Activated naive CD4-positive, alpha-beta T cell treated with anti-CD3 and anti-CD28 coated beads, Interleukin-2, amount 50 U/mL, for 72 hours (primary cell): Measurements from ENCODE around the gene PHF13. TPM values are rescaled to one million over a fixed set of nuclear protein-coding genes. Genes with fewer than 3 reads are reported as not detected.
"Not testable (repeated sequence)": the region's sequence is repeated elsewhere in the genome, so short reads cannot be mapped to it uniquely, and the experiment has no call there.

Experiments used
- ATAC-seq, 2 donors: fragments of 150-1000 bp; cut with Tn5 transposase; 2 replicates each; pipeline ENCODE4 v1.10.0; 2021; ENCODE audit warnings: mild to moderate bottlenecking in 2 of 2, moderate library complexity in 2 of 2
- DNase-seq, 2 donors: peaks; one replicate each; pipeline ENCODE4 v3.0.0; 2021 to 2022; ENCODE audit warnings: low spot score in 2 of 2
- H3K27ac Mint-ChIP-seq, 2 donors: one replicate each; pipeline ENCODE4 v1.8.0; 2022; ENCODE audit warnings: mild to moderate bottlenecking in 2 of 2, mixed read lengths in 2 of 2
- H3K36me3 Mint-ChIP-seq, 2 donors: one replicate each; pipeline ENCODE4 v1.8.0; 2022; ENCODE audit warnings: mixed read lengths in 2 of 2
- H3K9me3 Mint-ChIP-seq, 2 donors: one replicate each; pipeline ENCODE4 v1.8.0; 2022; ENCODE audit warnings: mixed read lengths in 2 of 2
- total RNA-seq, 2 donors: library from RNA; stranded (reverse); gene quantifications; one replicate each; pipeline ENCODE4 v1.2.3, GENCODE V29; 2022

The PHF13 gene
- total RNA-seq, 2 donors from 2014 or later, result 15.5 to 33.4 TPM

DNA sequence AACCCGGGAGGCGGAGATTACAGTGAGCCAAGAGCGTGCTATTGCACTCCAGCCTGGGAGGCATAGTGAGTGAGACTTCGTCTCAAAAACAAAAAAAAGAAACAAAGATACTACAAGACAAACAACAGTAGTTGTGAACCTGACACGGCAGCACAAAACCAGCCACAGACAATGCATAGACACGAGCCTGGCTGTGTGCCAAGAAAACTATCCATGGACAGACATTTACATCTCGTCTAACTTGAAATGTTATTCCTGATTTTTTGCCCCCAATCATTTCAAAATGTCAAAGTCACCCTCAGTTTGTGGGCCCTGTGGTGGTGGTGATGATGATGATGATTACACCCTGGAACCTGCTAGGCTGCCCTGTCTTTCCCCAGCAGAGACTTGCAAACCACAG is 17.2 kb upstream of the PHF13 start:
- Mint-ChIP-seq H3K36me3 (peaks cover 20 to 30% of the 10 kb centered on the region in 2 donors), H3K9me3 (no peaks in the 10 kb centered on the region), H3K27ac (peak overlapping the region in 1 of 2 donors; percentile 92)
- DNase-seq, result no peak
- ATAC-seq, result no peak

DNA sequence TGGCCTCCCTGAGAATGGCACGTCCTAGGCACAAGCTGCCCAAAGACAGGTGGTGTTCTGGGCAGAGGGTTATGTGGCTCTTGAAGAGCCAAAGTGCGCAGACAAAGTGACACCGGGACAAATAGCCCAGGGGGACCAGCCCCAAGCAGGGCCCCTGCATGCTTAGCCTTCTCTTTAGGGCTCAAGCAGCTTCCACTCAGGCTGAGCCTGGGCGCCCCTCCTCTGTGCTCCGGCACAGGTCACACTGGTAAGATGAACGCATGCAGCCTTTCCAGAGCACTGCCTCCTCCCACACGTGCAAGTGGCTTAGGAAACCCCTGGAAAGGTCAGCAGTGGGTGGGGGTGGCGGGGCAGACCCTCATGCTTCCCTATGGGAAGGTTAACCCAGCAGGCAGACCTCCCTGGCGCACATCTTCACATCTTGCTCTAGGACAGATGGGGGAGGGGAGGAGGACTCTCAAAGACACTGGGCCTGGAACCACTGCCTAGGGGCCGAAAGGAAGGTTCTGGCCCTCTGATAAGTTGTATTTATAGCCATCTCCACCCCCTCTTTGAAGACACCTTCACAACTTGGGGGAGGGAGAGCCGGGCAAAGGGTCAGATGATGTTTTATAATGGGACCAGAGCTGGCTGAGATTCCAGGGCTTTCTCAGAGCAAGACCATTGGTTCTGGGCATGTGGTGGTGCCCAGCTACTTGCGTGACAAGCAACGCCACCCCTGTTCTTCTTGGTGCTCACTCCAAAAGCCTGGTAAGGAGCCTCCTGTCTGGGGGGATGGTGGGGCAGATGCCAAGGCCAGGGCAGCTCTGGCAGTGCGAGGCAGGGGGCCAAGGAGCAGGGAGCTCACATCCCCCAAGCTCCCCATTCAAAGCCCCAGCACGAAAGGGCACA is 16.4 kb upstream of the PHF13 start:
- no peaks in the 10 kb centered on the region for H3K9me3 Mint-ChIP-seq
- no peak for ATAC-seq
- H3K36me3 Mint-ChIP-seq, result peaks cover 24 to 32% of the 10 kb centered on the region in 2 donors
- H3K27ac Mint-ChIP-seq, result peak overlapping the region in 1 of 2 donors; percentile 14
- no peak for DNase-seq

DNA sequence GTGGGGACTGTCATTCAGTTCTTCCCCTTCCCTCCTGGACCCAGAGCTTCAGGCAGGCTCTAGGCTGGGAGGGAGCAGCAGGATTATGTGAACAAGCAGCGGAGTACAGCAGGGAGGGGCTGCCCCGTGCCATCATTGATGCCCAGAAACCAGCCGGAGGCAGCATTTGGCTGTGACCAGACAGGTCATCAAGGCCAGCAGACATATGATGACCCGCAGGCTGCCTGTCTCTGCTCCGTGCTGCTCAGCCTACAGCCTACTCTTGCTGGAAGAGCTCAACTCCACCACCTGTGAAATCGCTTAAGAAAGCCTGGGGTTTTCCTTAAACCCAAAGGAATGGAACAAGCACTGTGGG is 15.8 kb upstream of the PHF13 start:
- Mint-ChIP-seq H3K36me3 (peaks cover 24 to 32% of the 10 kb centered on the region in 2 donors), H3K9me3 (no peaks in the 10 kb centered on the region), H3K27ac (no peak overlapping the region)
- DNase-seq, result no peak
- ATAC-seq, result no peak

DNA sequence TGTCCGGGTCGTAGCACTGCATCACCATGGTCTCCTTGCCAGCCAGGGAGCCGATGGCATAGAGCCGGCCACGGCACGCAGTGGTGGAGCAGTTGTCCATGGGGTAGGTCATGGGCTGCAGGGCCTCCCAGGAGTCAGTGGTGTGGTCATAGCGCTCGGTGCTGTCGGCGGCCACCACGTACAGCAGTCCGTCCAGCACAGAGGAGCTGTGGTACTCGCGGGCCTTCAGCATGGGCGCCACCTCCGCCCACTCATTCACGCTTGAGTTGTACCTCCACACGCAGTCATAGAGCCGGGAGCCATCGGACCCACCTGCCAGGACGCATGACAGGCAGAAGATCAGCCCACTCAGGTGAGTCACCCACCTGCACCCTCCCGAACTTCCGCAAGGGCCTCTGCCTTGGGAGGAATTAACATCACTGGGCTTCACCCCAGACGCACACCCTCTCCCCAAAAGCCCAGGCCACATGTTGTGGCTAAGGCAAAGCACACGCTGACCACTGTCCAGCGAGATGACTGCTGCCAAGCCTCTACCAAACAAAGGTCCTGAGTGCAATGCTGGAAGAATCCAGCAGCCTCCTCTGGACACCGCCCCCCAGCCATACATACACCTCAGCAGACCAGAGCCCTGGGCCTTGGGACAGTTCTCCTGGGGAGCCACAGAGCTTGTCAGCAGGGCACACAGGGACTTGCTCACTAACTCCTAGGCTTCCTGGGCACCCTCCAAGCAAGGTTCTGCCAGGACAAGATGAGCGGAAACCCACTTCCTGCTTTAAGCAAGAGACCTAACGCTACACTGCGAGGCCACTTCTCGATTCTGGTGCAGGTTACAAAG is 14.2 kb upstream of the PHF13 start:
- Mint-ChIP-seq H3K9me3 (no peaks in the 10 kb centered on the region), H3K27ac (peak overlapping the region; percentile 89 to 91), H3K36me3 (peaks cover 24 to 32% of the 10 kb centered on the region in 2 donors)
- DNase-seq (peak; percentile 46 to 67), ATAC-seq (peak in 1 of 2 donors; percentile 2)

DNA sequence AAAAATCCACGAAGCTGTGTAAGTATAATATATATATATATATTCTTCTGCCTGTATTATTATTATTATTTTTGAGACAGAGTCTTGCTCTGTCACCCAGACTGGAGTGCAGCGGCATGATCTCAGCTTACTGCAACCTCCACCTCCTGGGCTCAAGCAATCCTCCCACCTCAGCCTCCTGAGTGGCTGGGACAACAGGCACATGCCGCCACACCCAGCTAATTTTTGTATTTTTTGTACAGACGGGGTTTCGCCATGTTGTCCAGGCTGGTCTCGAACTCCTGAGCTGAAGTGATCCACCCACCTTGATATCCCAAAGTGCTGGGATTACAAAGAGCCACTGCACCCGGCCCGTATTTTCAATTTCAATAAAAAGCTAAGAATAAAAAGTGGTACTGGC is 13.5 kb upstream of the PHF13 start:
- not testable (repeated sequence) for H3K9me3 Mint-ChIP-seq, DNase-seq, ATAC-seq
- Mint-ChIP-seq H3K27ac (peak overlapping the region; percentile 89 to 97), H3K36me3 (peaks cover 24 to 32% of the 10 kb centered on the region in 2 donors)

DNA sequence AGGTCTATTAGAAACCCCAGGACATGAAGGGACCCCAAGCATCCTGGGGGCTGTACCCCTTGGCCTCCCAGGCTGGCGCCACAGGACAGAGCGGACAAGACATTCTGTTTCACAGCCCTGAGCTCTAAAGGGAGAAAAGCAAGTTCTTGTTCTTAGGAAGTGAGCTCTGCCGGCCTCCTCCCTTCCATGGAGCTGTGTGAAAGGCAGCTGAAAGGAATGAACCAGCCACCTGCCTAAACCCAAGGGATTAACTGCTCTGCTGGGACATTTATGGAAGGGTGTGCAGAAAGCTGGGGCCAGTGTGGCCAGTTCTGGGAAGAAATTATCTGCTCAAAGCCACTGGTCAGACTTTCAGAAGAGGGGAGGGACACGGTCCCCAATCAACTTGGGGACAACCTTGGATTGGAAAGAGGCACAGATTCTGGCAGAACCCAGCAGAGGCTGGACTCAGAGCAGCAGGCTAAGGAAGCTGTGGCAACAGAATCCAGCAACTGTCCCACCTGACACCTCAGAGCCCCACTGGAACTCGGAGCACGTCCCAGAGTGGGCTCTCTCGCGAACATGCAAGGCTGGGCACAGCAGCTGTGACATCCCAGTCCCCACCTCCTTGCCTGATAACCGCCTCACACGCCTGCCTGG is 13.0 kb upstream of the PHF13 start:
- H3K36me3 Mint-ChIP-seq, result peaks cover 24 to 27% of the 10 kb centered on the region in 2 donors
- DNase-seq (no peak), ATAC-seq (no peak)
- no peaks in the 10 kb centered on the region for H3K9me3 Mint-ChIP-seq
- H3K27ac Mint-ChIP-seq, result peak overlapping the region; percentile 89 to 97

DNA sequence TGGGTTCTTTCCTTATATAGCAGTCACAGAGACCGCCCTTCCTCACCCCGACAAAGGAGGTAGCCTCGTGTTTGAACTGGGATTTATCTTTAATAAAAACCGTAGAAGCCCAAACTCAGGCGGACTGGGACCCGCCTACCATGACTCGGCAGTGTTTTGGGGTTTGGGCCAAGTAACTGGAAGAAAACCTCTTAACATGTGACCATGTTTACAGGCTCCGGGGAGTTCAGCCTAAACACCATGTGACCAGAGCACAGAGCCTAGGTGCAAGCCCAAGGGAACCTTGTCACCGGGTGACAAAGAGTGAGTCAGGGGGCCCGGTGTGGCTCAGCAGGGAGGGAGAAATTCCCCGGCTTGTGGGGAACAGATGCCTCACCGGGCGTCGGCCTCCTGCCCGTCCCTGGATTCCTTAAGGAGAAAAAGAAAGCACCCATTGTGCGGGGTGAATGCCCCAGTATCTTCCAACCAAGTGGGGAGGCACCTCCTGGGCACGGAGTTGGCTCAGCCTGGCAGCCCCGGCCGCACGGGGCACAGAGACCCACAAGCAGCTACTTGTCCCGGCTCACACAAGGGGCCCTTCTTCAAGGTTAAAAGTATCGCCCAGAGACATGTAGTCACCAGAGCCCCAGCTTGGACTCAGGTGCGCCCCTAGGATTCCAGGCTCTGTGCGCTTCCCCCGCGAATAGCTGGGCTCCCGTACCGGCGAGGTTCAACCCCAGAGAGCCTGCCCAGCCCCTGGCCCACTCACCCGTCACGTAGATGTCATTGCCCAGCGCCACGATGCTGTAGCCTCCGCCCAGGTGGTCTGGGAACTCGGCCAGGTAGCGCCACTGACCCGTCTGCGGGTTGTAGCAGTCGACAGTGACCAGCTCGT is 12.2 kb upstream of the PHF13 start:
- Mint-ChIP-seq H3K27ac (peak overlapping the region; percentile 89 to 97), H3K36me3 (peaks cover 20 to 24% of the 10 kb centered on the region in 2 donors), H3K9me3 (no peaks in the 10 kb centered on the region)
- ATAC-seq (peak; percentile 81 to 82), DNase-seq (peak; percentile 80 to 94)

DNA sequence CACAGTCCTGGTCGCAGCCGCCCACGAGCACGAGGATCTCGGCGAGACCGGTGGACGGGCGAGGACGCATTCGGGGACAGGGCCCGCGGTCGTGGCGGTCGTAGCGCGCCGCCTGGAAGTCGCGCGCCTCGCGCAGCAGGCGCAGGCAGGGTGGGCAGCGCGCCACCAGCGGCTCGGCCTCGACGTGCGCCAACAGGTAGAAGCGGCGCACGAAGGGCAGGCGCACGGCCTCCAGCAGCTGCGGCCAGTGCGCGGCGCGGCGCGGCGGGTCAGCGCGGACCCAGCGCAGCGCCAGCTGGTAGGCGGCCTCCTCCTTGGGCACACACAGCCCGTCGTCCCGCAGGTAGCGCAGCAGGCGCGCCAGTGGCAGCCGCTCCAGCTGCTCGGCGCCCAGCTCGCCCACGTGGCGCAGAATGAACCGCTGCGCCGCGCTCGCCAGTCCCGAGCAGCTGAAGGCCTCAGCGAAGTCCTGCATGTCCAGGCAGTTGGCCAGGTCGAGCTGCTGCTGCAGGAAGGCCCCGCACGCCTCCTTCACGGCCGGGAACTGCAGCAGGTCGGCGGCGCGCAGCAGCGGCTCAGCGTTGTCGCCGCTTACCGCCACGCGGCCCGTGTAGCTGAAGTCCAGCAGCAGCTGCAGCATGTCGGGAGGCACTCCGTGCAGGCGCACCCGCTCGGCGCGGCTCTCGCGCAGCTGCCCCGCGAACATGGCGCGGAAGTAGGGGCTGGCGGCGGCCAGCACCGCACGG is 11.4 kb upstream of the PHF13 start:
- ATAC-seq (peak; percentile 20 to 51), DNase-seq (no peak)
- peak overlapping the region in 1 of 2 donors; percentile 89 for H3K27ac Mint-ChIP-seq
- H3K36me3 Mint-ChIP-seq, result peaks cover 17 to 24% of the 10 kb centered on the region in 2 donors
- H3K9me3 Mint-ChIP-seq, result no peaks in the 10 kb centered on the region

DNA sequence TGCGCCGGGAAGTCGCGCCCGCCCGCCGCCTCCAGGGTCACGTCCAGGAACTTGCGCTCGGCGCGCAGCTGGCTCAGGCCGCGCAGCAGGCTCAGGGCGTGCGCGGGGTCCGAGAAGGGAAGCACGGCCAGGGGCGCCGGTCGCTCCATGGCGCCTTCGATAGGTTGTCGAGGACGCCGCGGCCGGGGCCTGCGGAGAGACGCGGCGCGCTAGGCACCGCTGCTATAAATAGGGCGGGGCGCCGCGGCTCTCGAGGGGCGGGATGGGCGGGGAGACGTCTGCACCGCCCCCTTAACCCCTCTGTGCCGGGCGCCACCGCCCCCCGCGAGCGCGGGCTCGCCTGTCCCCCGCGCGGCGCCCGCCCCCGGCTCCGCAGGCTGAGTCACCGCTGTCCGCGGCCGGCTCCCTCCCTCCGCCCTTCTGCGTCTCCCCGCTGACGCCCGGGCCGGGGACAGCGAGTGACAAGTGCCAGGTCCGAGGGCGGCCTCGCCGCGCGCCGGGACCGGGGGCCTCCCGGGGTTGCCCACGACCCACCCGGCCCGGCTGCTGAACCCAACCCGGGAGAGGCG is 10.8 kb upstream of the PHF13 start, which contains the start of gene KLHL21:
Gene KLHL21 (minus strand): TSS at position 201 of the 569 bp plus-strand sequence. CDS start 52 bp downstream, at position 149.
- Mint-ChIP-seq H3K27ac (peak within 1 kb of the TSS; percentile 95 to 97), H3K9me3 (no peaks in the 10 kb centered on the region), H3K36me3 (peaks cover 17 to 24% of the 10 kb centered on the region in 2 donors)
- ATAC-seq (peak; percentile 59 to 69), DNase-seq (peak; percentile 86 to 92)

DNA sequence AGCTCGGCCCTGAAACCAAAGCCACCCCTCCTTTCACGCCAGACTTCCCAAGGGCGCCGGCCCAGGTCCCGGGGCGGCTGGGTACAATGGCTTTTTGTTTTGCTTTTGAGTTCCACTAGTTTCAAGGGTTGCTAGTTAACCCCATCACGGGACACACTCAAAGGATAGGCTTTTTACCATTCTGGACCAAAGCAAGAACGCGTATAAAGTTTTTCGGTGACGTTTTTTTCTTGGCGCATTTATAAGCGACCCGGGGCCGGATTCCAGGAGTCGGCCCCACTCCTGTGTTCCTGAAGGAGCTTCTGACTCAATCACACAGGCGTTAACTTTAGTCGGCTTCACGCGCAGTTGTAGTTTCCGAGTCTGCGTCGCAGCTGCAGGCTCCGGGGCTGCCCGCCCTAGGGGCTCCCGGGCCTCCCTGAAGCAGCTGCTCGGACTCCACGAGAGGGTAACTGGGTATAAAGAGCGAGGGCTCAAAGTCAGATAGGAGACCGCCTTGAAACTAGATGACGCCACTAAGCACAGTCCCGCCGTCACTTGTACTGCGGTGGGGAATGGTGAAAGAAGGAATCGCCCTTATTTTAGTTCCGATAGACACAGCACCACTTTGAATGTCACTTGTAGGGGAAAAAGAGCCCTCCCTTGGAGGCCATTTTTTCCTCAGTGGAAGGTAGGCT is 10.2 kb upstream of the PHF13 start:
- ATAC-seq, result peak; percentile 19 to 29
- peaks cover 17 to 24% of the 10 kb centered on the region in 2 donors for H3K36me3 Mint-ChIP-seq

DNA sequence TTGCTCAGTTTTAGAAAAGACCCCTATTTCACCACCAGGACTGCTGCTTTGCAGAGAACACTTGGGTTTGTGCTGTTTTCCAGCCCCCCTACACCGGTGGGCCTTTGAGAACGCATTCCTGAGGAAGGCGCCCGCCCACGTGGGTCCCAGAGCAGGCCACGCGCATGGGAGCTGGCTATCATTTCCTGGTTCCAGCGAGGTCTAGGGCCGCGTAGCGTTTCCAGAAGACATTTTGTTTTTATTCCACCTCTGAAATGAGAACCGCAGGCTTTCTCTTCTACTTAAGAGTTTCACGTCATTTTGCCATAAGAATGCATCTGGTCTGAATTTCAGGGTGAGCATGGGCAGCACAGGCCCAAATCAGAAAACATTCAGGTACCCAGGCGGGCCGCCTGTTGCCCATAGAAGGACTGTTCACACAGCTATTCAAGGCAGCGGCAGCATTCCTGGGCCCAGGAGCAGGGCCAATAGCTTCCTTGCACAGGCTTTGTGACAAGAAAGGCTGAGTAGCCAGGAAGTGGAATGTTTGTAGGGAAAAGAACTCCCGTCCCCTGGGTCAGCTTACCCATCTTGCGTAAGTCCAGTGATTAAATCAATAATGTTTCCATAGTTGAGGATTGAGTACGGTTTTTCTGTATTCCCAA is 9.5 kb upstream of the PHF13 start:
- H3K36me3 Mint-ChIP-seq, result peaks cover 15 to 20% of the 10 kb centered on the region in 2 donors
- no peaks in the 10 kb centered on the region for H3K9me3 Mint-ChIP-seq
- ATAC-seq (no peak), DNase-seq (peak; percentile 46 to 57)
- H3K27ac Mint-ChIP-seq, result peak overlapping the region; percentile 92 to 95

More for the DNA sequence above, 10.2 kb upstream of the PHF13 start:
- peak overlapping the region; percentile 92 to 95 for H3K27ac Mint-ChIP-seq
- peak; percentile 66 to 73 for DNase-seq
- no peaks in the 10 kb centered on the region for H3K9me3 Mint-ChIP-seq

DNA sequence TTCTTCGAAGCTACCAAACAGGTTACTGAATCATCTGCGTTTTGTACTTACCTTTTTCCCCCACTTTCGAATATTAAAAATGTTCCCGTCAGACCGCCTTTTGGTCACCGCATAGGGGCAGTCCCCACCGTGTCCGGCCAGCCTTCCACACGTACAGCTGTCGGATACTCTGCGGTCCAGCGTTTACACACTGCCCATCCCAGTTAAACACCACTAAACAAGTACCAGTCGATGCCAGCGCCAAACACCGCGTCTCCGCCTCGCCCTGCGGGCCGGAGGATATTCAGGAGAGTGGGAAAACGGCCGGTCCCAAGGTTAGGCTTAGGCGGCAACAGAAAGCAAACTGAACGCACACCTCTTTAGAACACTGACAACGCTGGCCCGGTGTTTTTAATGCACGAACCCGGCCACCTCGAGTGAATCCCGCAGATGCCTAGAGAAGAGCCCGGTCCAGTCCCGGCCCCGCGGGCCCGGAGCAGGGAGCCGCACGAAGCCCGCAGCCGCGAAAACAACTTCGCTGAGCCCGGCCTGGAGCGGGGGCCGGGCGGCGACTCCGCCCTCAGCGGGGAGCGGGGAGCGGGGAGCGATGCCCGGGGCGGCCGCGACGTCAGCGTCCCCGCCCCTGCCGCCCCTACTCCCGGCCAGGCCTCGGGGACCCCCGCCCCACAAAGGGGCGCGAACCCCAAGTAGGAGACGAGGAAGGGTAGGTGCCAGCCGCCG is 730 bp upstream of the PHF13 start:
- H3K9me3 Mint-ChIP-seq, result no peaks in the 10 kb centered on the region
- peak in 1 of 2 donors; percentile 72 for DNase-seq

More for the DNA sequence above, 730 bp upstream of the PHF13 start:
- Mint-ChIP-seq H3K27ac (peak overlapping the region; percentile 78 to 90), H3K36me3 (peaks cover 6 to 9% of the 10 kb centered on the region in 2 donors)
- peak; percentile 55 to 56 for ATAC-seq
